ENCODE measurements around the gene CTDSP2.

GRCh38 chr12:57830393-57830792, 16.1 kb downstream of the CTDSP2 start:
- TF ChIP-seq CTCF (IDR thresholded peaks at IDR 0.05; ENCODE audit: low read depth, low read length, poor library complexity, severe bottlenecking) (no peak), EZH2phosphoT487 (IDR thresholded peaks at IDR 0.05; ENCODE audit: borderline replicate concordance, low read length) (no peak)
